SK-N-MC (cell line): ENCODE data around the gene VSTM2B.

ENCODE experiments used
- EZH2 ChIP-seq: fragments of 200-600 bp; sonication (generic); IDR thresholded peaks from one replicate; pipeline ENCODE4 v1.6.1; 2017; ENCODE audit warnings: antibody characterized with exemption
- POLR2AphosphoS5 ChIP-seq: IDR thresholded peaks from 2 replicates; pipeline ENCODE4 v1.6.1; 2012; ENCODE audit warnings: mild to moderate bottlenecking, low read depth, low read length, borderline replicate concordance

- TF ChIP-seq POLR2AphosphoS5 = no peak
- TF ChIP-seq EZH2 = no peak
Measured at GRCh38 chr19:29609636-29610035, 83.8 kb downstream of the VSTM2B start.
